A673 (cell line): ENCODE measurements around the gene FAM170B.

ENCODE experiments used
- EZH2 ChIP-seq: fragments of 200-600 bp; sonication (generic); IDR thresholded peaks from 2 replicates; pipeline ENCODE4 v1.6.1; 2017; ENCODE audit warnings: borderline replicate concordance, low read depth, mild to moderate bottlenecking, mixed read lengths, antibody characterized with exemption, low read length; ENCODE audit not compliant: poor library complexity, severe bottlenecking
- TF ChIP-seq, protein P1 (sequence below): fragments of 300-800, 200-600 bp; sonication (generic); conservative IDR thresholded peaks from 2 replicates; pipeline ENCODE4 v1.5.1; 2017; ENCODE audit warnings: low read depth, mild to moderate bottlenecking, antibody characterized with exemption, low read length, moderate library complexity, mixed read lengths

DNA sequence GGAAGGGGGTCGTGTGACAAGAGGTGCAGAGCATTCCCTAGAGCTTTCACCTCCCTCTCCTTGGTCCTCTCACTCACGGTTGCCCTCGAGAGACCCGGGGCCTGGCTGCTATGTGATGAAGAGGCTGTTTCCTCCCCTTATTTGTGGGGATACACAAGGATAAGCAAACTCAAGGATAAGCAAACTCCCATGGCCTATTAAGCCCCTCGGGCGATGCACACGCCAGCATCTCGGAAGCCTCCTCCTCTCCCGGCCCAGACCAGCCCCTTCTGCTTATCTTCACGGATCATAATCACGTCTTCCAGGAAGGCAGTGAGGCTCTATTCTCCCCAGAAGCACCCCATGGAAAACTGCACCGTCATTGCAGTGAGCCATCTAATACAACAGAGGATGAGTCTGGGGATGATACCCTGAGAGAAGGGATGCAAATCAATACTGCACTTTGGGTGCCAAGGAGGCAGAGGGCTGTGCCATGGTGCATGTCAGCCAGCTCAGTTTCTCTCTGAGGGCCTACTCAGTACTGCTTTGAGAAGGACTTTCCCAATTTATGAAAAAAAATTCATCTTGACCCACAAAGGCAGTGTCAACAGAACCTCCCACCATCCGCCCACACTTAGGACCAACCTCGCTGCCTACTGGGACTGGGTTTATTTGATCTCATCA lies 32.1 kb upstream of the FAM170B start:
- TF ChIP-seq, protein P1, sequence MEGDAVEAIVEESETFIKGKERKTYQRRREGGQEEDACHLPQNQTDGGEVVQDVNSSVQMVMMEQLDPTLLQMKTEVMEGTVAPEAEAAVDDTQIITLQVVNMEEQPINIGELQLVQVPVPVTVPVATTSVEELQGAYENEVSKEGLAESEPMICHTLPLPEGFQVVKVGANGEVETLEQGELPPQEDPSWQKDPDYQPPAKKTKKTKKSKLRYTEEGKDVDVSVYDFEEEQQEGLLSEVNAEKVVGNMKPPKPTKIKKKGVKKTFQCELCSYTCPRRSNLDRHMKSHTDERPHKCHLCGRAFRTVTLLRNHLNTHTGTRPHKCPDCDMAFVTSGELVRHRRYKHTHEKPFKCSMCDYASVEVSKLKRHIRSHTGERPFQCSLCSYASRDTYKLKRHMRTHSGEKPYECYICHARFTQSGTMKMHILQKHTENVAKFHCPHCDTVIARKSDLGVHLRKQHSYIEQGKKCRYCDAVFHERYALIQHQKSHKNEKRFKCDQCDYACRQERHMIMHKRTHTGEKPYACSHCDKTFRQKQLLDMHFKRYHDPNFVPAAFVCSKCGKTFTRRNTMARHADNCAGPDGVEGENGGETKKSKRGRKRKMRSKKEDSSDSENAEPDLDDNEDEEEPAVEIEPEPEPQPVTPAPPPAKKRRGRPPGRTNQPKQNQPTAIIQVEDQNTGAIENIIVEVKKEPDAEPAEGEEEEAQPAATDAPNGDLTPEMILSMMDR: no peak
- TF ChIP-seq EZH2: no peak
